K562 (cell line): ENCODE results near the gene SND1. TPM values are rescaled to one million over a fixed set of nuclear protein-coding genes. Genes with fewer than 3 reads are reported as not detected.

Source experiments
- ATAC-seq: fragments of 200-7000 bp; cut with Tn5 transposase; 3 replicates; pipeline ENCODE4 v1.9.1; 2020; ENCODE audit warnings: moderate library complexity
- BruUV-seq: library from RNA; stranded (reverse); fragments of 400-500 nt; replicated peaks from 2 replicates; lab custom pipeline; 2021; lab: Mats Ljungman, UMichigan
- CTCF ChIA-PET: fragments of 300-600 bp; formaldehyde crosslinking; extraction: SDS; loops from one replicate; lab custom pipeline; 2021; ENCODE audit warnings: low intra/inter-chr PET ratio; lab: Yijun Ruan, JAX
- POLR2A ChIA-PET: fragments of 300-600, 350-650 bp; sonication (Branson Sonifier 250); formaldehyde crosslinking; extraction: SDS; loops from one replicate; lab custom pipeline; 2021; ENCODE audit warnings: antibody characterized with exemption, inconsistent platforms; lab: Yijun Ruan, JAX
- DNase-seq, 4 experiments: peaks; one replicate each; pipeline versions ENCODE4 v3.0.0 to v3.0.0-alpha.2; 2011 to 2018; ENCODE audit warnings: low spot score in 3 of 4, mixed read lengths in 3 of 4; ENCODE audit errors: extremely low read depth in 1 of 4
- FAIRE-seq: peaks from 2 replicates; lab custom pipeline; 2011; peaks lifted over from hg19 to GRCh38; lab: Jason Lieb, UNC
- H2AFZ ChIP-seq: 2 replicates; pipeline ENCODE4 v1.6.0; 2011; ENCODE audit warnings: low read depth, low read length, control low read depth, inconsistent platforms
- H3K27ac ChIP-seq: fragments of 200-600 bp; 3 replicates; pipeline ENCODE4 v1.8.0; 2011; ENCODE audit warnings: low read depth, mild to moderate bottlenecking, control low read depth, inconsistent platforms, low read length, moderate library complexity, mixed read lengths; ENCODE audit errors: extremely low read depth
- H3K27me3 ChIP-seq, 2 experiments: fragments of 300-600 bp in 1 of 2; 2 replicates in 1 of 2; 3 replicates in 1 of 2; pipeline versions ENCODE4 v1.6.0 to v1.8.0; 2011; ENCODE audit warnings: inconsistent platforms in 2 of 2, low read length in 2 of 2, mild to moderate bottlenecking in 1 of 2, mixed read lengths in 1 of 2, moderate library complexity in 1 of 2; ENCODE audit not compliant: control insufficient read depth in 2 of 2, insufficient read depth in 2 of 2
- H3K36me3 ChIP-seq: fragments of 300-600 bp; 3 replicates; pipeline ENCODE4 v1.8.0; 2011; ENCODE audit warnings: mild to moderate bottlenecking, low read length, inconsistent platforms; ENCODE audit not compliant: control insufficient read depth, insufficient read depth
- H3K4me1 ChIP-seq, 2 experiments: fragments of 200-600 bp in 1 of 2; replicated peaks in 1 of 2; 2 replicates in 1 of 2; 3 replicates in 1 of 2; pipeline versions ENCODE4 v1.5.1 to v1.8.0; 2011; ENCODE audit warnings: inconsistent platforms in 2 of 2, low read length in 2 of 2, mild to moderate bottlenecking in 1 of 2, mixed read lengths in 1 of 2, moderate library complexity in 1 of 2; ENCODE audit not compliant: control insufficient read depth in 2 of 2, insufficient read depth in 2 of 2
- H3K4me2 ChIP-seq: 2 replicates; pipeline ENCODE4 v1.6.1; 2011; ENCODE audit warnings: low read length, control low read depth, inconsistent platforms, mixed read lengths; ENCODE audit not compliant: insufficient read depth
- H3K4me3 ChIP-seq: fragments of 200-600 bp; sonication (generic), shearing (Covaris generic); 2 replicates; pipeline ENCODE4 v1.5.1; 2016; ENCODE audit warnings: control low read depth, inconsistent platforms
- H3K79me2 ChIP-seq: fragments of 200-600 bp; 3 replicates; pipeline ENCODE4 v1.8.0; 2011; ENCODE audit warnings: low read length, inconsistent platforms; ENCODE audit not compliant: control insufficient read depth, insufficient read depth
- H3K9ac ChIP-seq, 2 experiments: 2 replicates each; pipeline versions ENCODE4 v1.6.0 to v1.6.1; 2011; ENCODE audit warnings: low read depth in 2 of 2, low read length in 2 of 2, control low read depth in 1 of 2, inconsistent platforms in 1 of 2, mild to moderate bottlenecking in 1 of 2, mixed read lengths in 1 of 2; ENCODE audit not compliant: insufficient read depth in 1 of 2
- H3K9me1 ChIP-seq: one replicate; pipeline ENCODE4 v1.6.0; 2011; ENCODE audit warnings: inconsistent platforms, mild to moderate bottlenecking, low read length, moderate library complexity; ENCODE audit not compliant: control insufficient read depth, insufficient read depth
- H3K9me3 ChIP-seq: replicated peaks from 2 replicates; pipeline ENCODE4 v1.5.1; 2011; ENCODE audit warnings: low read depth, low read length, inconsistent platforms; ENCODE audit not compliant: control insufficient read depth, insufficient read depth
- H4K20me1 ChIP-seq: replicated peaks from 2 replicates; pipeline ENCODE4 v1.6.1; 2011; ENCODE audit warnings: low read length, inconsistent platforms, mixed read lengths; ENCODE audit not compliant: control insufficient read depth, insufficient read depth
- CBX8 ChIP-seq: fragments of 200-600 bp; sonication (generic); IDR thresholded peaks from 2 replicates; pipeline ENCODE4 v1.6.1; 2012; ENCODE audit warnings: borderline replicate concordance, mixed run types, low read depth, mild to moderate bottlenecking, moderate library complexity, mixed read lengths, low read length, control low read depth, inconsistent platforms; ENCODE audit not compliant: poor library complexity, severe bottlenecking; ENCODE audit errors: extremely low read depth
- ELF4 ChIP-seq: fragments of 450-650 bp; formaldehyde crosslinking; IDR thresholded peaks from 2 replicates; pipeline ENCODE4 v1.4.0; 2022; ENCODE audit warnings: missing genetic modification characterization
- FOXP4 ChIP-seq: sonication (generic); formaldehyde crosslinking; IDR thresholded peaks from 2 replicates; pipeline ENCODE4 v1.8.0; 2022; ENCODE audit warnings: mild to moderate bottlenecking, missing genetic modification reagents, borderline replicate concordance
- HBP1 ChIP-seq: fragments of 450-650 bp; formaldehyde crosslinking; IDR thresholded peaks from 2 replicates; pipeline ENCODE4 v1.4.0; 2022; ENCODE audit warnings: missing genetic modification characterization
- NFXL1 ChIP-seq: fragments of 450-650 bp; formaldehyde crosslinking; IDR thresholded peaks from 2 replicates; pipeline ENCODE4 v1.4.0; 2021; ENCODE audit warnings: mild to moderate bottlenecking
- RREB1 ChIP-seq: fragments of 250-450 bp; sonication (Bioruptor Pico); IDR thresholded peaks from 2 replicates; pipeline ENCODE4 v1.4.0; 2020
- ZNF79 ChIP-seq: fragments of 250-450 bp; sonication (Bioruptor Pico); IDR thresholded peaks from 2 replicates; pipeline ENCODE4 v1.4.0; 2020; ENCODE audit warnings: low read depth, mild to moderate bottlenecking, moderate library complexity
- WGBS: fragments of 100-300 bp; shearing (Covaris generic); methylation state at CpG from one replicate; pipeline ENCODE4 v1.1.6; 2016; ENCODE audit warnings: low coverage, mixed read lengths; ENCODE audit not compliant: insufficient coverage; ENCODE audit errors: missing lambda C conversion rate; 5-methylcytosine and 5-hydroxymethylcytosine counted together
- in situ Hi-C: fragments of 300-500 bp; cut with MboI; formaldehyde crosslinking; loops from 4 replicates; pipeline ENCODE4 v1.15.0; 2018; ENCODE audit warnings: inconsistent platforms, mixed read lengths
- intact Hi-C: fragments of 100-400 bp; cut with micrococcal nuclease; formaldehyde crosslinking; loops from 2 replicates; pipeline ENCODE4 v1.14.2; 2022
- polyA plus RNA-seq, 8 experiments: library from polyadenylated mRNA; depleted of rRNA in 4 of 8; stranded (reverse) in 5 of 8; unstranded in 3 of 8; fragments of >200 nt; fragmentation: Nextera tagmentation in 2 of 8; fragmentation: Illumina TruSeq in 1 of 8; extraction: Ambion mirVana in 2 of 8; extraction: Trizol in 1 of 8; gene quantifications; 2 replicates each; pipeline versions ENCODE4 v1.2.1 to v1.2.3, GENCODE V29; 2011 to 2014; ENCODE audit warnings: inconsistent platforms in 1 of 8, missing spikeins in 1 of 8
- total RNA-seq, 7 experiments: library from RNA; depleted of rRNA in 6 of 7; stranded (reverse); fragments of >200 nt in 6 of 7; fragmentation: Illumina TruSeq in 2 of 7; extraction: Trizol in 2 of 7; gene quantifications; 2 replicates each; pipeline versions ENCODE4 v1.2.1 to v1.2.3, GENCODE V29; 2011 to 2021; ENCODE audit warnings: low replicate concordance in 1 of 7

The SND1 gene
- total and polyA plus RNA-seq, 9 of the 15 experiments (the other 6 are each of a cell fraction or from before 2014, with no cell fraction given), result 46.5 to 307 (median 191) TPM

- no peak for TF ChIP-seq RREB1 (CRISPR knock-in tag)
- TF ChIP-seq NFXL1 (CRISPR knock-in tag), result no peak
- TF ChIP-seq ELF4 (CRISPR knock-in tag), result no peak
- TF ChIP-seq, all 486 proteins: peak for 0
These were observed 356.1 kb downstream of the SND1 start (continued) for GRCh38 chr7:128008141-128008540.

GRCh38 chr7:128008744-128009143 lies 356.8 kb downstream of the SND1 start:
- ChIA-PET POLR2A (interaction anchor here (0.6 to 1.0 kb wide), 4 partner anchors 15 to 1049 kb away, joined by 3 to 4 read pairs (median 4); no protein-coding TSS in a partner anchor), CTCF (no interaction called here)
- WGBS, result 91% methylated on average over 2 of the region's 2 CpGs
- FAIRE-seq, result no peak
- no peak overlapping the region for H3K4me2 ChIP-seq
- H3K79me2 ChIP-seq, result no peaks in the 10 kb centered on the region; the same call in 2 of the 3 replicates
- no peak overlapping the region for H3K27ac ChIP-seq
- no peak overlapping the region for H2AFZ ChIP-seq
- H3K9ac ChIP-seq, result no peak overlapping the region
- in situ Hi-C loops (no loop called here), intact Hi-C loops (no loop called here)
- no peaks in the 10 kb centered on the region for H3K27me3 ChIP-seq
- peaks cover 10 to 21% of the 10 kb centered on the region in 2 experiments; a peak in 3 of 5 replicates for H3K4me1 ChIP-seq
- H4K20me1 ChIP-seq, result peaks cover under 1% of the 10 kb centered on the region; the same call in 1 of the 2 replicates
- no peak overlapping the region for H3K4me3 ChIP-seq
- TSS peak; percentile 18 for BruUV-seq
- peaks cover 4% of the 10 kb centered on the region for H3K9me1 ChIP-seq
- DNase-seq, result no peak
- no peak for ATAC-seq
- H3K36me3 ChIP-seq, result peaks cover 57% of the 10 kb centered on the region
- H3K9me3 ChIP-seq, result no peaks in the 10 kb centered on the region
- TF ChIP-seq HBP1 (no peak), ZNF79 (no peak), FOXP4 (CRISPR knock-in tag) (no peak), CBX8 (no peak)
